Keratinocyte (primary cell): Measurements from ENCODE around the gene MFSD1. TPM values are rescaled to one million over a fixed set of nuclear protein-coding genes. Genes with fewer than 3 reads are reported as not detected.

Source experiments
- DNase-seq: peaks from one replicate; pipeline ENCODE4 v3.0.0-alpha.2; 2011; ENCODE audit warnings: low read depth, missing footprints, low spot score
- FAIRE-seq: peaks from 2 replicates; lab custom pipeline; 2011; peaks lifted over from hg19 to GRCh38; lab: Jason Lieb, UNC
- H2AFZ ChIP-seq: 2 replicates; pipeline ENCODE4 v1.6.0; 2012; ENCODE audit warnings: low read length, control low read depth, inconsistent platforms; ENCODE audit not compliant: control insufficient read depth
- H3K27ac ChIP-seq: 2 replicates; pipeline ENCODE4 v1.5.1; 2011; ENCODE audit warnings: low read length; ENCODE audit not compliant: control insufficient read depth, insufficient read depth
- H3K27me3 ChIP-seq: 3 replicates; pipeline ENCODE4 v1.6.0; 2011; ENCODE audit warnings: low read length; ENCODE audit not compliant: control insufficient read depth, insufficient read depth; ENCODE audit errors: extremely low read depth
- H3K36me3 ChIP-seq, 2 experiments: 2 replicates in 1 of 2; 3 replicates in 1 of 2; pipeline ENCODE4 v1.5.1; 2011; ENCODE audit warnings: low read length in 2 of 2, mild to moderate bottlenecking in 1 of 2; ENCODE audit not compliant: control insufficient read depth in 2 of 2, insufficient read depth in 2 of 2; ENCODE audit errors: extremely low read depth in 1 of 2
- H3K4me1 ChIP-seq: 3 replicates; pipeline ENCODE4 v1.5.1; 2011; ENCODE audit warnings: low read length; ENCODE audit not compliant: control insufficient read depth, insufficient read depth; ENCODE audit errors: extremely low read depth
- H3K4me2 ChIP-seq: 3 replicates; pipeline ENCODE4 v1.6.0; 2011; ENCODE audit warnings: low read depth, low read length; ENCODE audit not compliant: control insufficient read depth, insufficient read depth; ENCODE audit errors: extremely low read depth
- H3K4me3 ChIP-seq, 3 experiments: fragments of 200-600 bp in 1 of 3; sonication (generic) in 1 of 3; 2 replicates in 2 of 3; 3 replicates in 1 of 3; pipeline ENCODE4 v1.5.1; 2011 to 2016; ENCODE audit warnings: low read length in 3 of 3, mild to moderate bottlenecking in 3 of 3, control low read depth in 2 of 3, inconsistent platforms in 1 of 3, low read depth in 1 of 3, mixed read lengths in 1 of 3, mixed run types in 1 of 3, moderate library complexity in 1 of 3; ENCODE audit not compliant: control insufficient read depth in 2 of 3, insufficient read depth in 2 of 3; ENCODE audit errors: extremely low read depth in 1 of 3
- H3K79me2 ChIP-seq: 2 replicates; pipeline ENCODE4 v1.6.0; 2012; ENCODE audit warnings: low read length; ENCODE audit not compliant: control insufficient read depth, insufficient read depth
- H3K9ac ChIP-seq: 3 replicates; pipeline ENCODE4 v1.6.0; 2011; ENCODE audit warnings: low read length; ENCODE audit not compliant: control insufficient read depth, insufficient read depth; ENCODE audit errors: extremely low read depth
- H3K9me1 ChIP-seq: 3 replicates; pipeline ENCODE4 v1.6.0; 2011; ENCODE audit warnings: low read length; ENCODE audit not compliant: control insufficient read depth, insufficient read depth; ENCODE audit errors: extremely low read depth
- H3K9me3 ChIP-seq: 2 replicates; pipeline ENCODE4 v1.5.1; 2012; ENCODE audit warnings: low read depth, low read length; ENCODE audit not compliant: control insufficient read depth
- H4K20me1 ChIP-seq: 3 replicates; pipeline ENCODE4 v1.6.0; 2011; ENCODE audit warnings: low read length; ENCODE audit not compliant: control insufficient read depth, insufficient read depth; ENCODE audit errors: extremely low read depth
- CTCF ChIP-seq, 3 experiments: IDR thresholded peaks in 1 of 3; conservative IDR thresholded peaks in 1 of 3; optimal IDR thresholded peaks in 1 of 3; 2 replicates in 2 of 3; 3 replicates in 1 of 3; pipeline versions ENCODE3 to v1.5.1; 2011; ENCODE audit warnings: low read length in 3 of 3, mild to moderate bottlenecking in 3 of 3, moderate library complexity in 2 of 3, control low read depth in 1 of 3, inconsistent platforms in 1 of 3; ENCODE audit not compliant: insufficient read depth in 2 of 3; ENCODE audit errors: extremely low read depth in 1 of 3
- EZH2 ChIP-seq: IDR thresholded peaks from one replicate; pipeline ENCODE4 v1.6.1; 2012; ENCODE audit warnings: inconsistent platforms, mild to moderate bottlenecking, low read length, moderate library complexity
- dilution Hi-C: fragments of 300-500 bp; cut with MboI; formaldehyde crosslinking; loops from one replicate; pipeline ENCODE4 v1.7.0; 2020; ENCODE audit warnings: low sequenced_read_pairs; ENCODE audit not compliant: extremely low pct_ligation_motif_present
- polyA plus RNA-seq, 5 experiments: library from polyadenylated mRNA; depleted of rRNA in 3 of 5; stranded (reverse) in 3 of 5; stranded (forward) in 1 of 5; unstranded in 1 of 5; fragments of >200 nt; gene quantifications; 1 replicate in 1 of 5; 2 replicates in 3 of 5; 3 replicates in 1 of 5; pipeline versions ENCODE4 v1.2.1 to v1.2.3, GENCODE V29; 2011 to 2012; ENCODE audit warnings: missing spikeins in 2 of 5, low read depth in 1 of 5, low replicate concordance in 1 of 5

Gene MFSD1
- polyA plus RNA-seq, 1 donor (not counting 4 experiments of a cell fraction or from before 2014, with no cell fraction given) = 49.8 TPM

GRCh38 chr3:158837240-158837639 lies 35.4 kb downstream of the MFSD1 start:
- no peak overlapping the region for H3K4me3 ChIP-seq
- no peak overlapping the region for H2AFZ ChIP-seq
- TF ChIP-seq CTCF (optimal IDR thresholded peaks at IDR 0.05 in 1 of 3, IDR thresholded peaks at IDR 0.05 in 1 of 3, conservative IDR thresholded peaks at IDR 0.05 in 1 of 3; ENCODE audit: extremely low read depth in 1 of 3, insufficient read depth in 2 of 3, low read length in 3 of 3) = no peak
- no peak for TF ChIP-seq EZH2
- no peaks in the 10 kb centered on the region for H3K36me3 ChIP-seq
- H3K9me1 ChIP-seq = no peaks in the 10 kb centered on the region
- no peak overlapping the region for H3K9ac ChIP-seq
- H3K27me3 ChIP-seq = no peaks in the 10 kb centered on the region
- dilution Hi-C loops = no loop called here
- DNase-seq (no peak), FAIRE-seq (no peak)
- H3K9me3 ChIP-seq = no peaks in the 10 kb centered on the region
- H3K4me2 ChIP-seq = no peak overlapping the region
- H3K4me1 ChIP-seq = no peaks in the 10 kb centered on the region
- H3K79me2 ChIP-seq = no peaks in the 10 kb centered on the region
- no peaks in the 10 kb centered on the region for H4K20me1 ChIP-seq
- no peak overlapping the region for H3K27ac ChIP-seq

GRCh38 chr3:158839966-158840365 lies 38.1 kb downstream of the MFSD1 start:
- no peak overlapping the region for H2AFZ ChIP-seq
- no peaks in the 10 kb centered on the region for H4K20me1 ChIP-seq
- no peaks in the 10 kb centered on the region for H3K36me3 ChIP-seq
- DNase-seq = no peak
- H3K9me1 ChIP-seq = no peaks in the 10 kb centered on the region
- no peaks in the 10 kb centered on the region for H3K79me2 ChIP-seq
- dilution Hi-C loops = no loop called here
- H3K4me3 ChIP-seq = no peak overlapping the region
- no peak overlapping the region for H3K27ac ChIP-seq
- no peak overlapping the region for H3K9ac ChIP-seq
- FAIRE-seq = no peak
- H3K4me2 ChIP-seq = no peak overlapping the region
- no peak for TF ChIP-seq CTCF (optimal IDR thresholded peaks at IDR 0.05 in 1 of 3, IDR thresholded peaks at IDR 0.05 in 1 of 3, conservative IDR thresholded peaks at IDR 0.05 in 1 of 3; ENCODE audit: extremely low read depth in 1 of 3, insufficient read depth in 2 of 3, low read length in 3 of 3)
- TF ChIP-seq EZH2 = no peak
- no peaks in the 10 kb centered on the region for H3K27me3 ChIP-seq
- H3K4me1 ChIP-seq = no peaks in the 10 kb centered on the region
- H3K9me3 ChIP-seq = no peaks in the 10 kb centered on the region
